HG03139 (cell line): ENCODE data around the gene GFRA1.

Experiments
- ATAC-seq: cut with Tn5 transposase; IDR thresholded peaks from one replicate; pipeline ENCODE4 v1.9.1; 2021; ENCODE audit not compliant: unreplicated experiment

Gene GFRA1, protein sequence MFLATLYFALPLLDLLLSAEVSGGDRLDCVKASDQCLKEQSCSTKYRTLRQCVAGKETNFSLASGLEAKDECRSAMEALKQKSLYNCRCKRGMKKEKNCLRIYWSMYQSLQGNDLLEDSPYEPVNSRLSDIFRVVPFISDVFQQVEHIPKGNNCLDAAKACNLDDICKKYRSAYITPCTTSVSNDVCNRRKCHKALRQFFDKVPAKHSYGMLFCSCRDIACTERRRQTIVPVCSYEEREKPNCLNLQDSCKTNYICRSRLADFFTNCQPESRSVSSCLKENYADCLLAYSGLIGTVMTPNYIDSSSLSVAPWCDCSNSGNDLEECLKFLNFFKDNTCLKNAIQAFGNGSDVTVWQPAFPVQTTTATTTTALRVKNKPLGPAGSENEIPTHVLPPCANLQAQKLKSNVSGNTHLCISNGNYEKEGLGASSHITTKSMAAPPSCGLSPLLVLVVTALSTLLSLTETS

DNA sequence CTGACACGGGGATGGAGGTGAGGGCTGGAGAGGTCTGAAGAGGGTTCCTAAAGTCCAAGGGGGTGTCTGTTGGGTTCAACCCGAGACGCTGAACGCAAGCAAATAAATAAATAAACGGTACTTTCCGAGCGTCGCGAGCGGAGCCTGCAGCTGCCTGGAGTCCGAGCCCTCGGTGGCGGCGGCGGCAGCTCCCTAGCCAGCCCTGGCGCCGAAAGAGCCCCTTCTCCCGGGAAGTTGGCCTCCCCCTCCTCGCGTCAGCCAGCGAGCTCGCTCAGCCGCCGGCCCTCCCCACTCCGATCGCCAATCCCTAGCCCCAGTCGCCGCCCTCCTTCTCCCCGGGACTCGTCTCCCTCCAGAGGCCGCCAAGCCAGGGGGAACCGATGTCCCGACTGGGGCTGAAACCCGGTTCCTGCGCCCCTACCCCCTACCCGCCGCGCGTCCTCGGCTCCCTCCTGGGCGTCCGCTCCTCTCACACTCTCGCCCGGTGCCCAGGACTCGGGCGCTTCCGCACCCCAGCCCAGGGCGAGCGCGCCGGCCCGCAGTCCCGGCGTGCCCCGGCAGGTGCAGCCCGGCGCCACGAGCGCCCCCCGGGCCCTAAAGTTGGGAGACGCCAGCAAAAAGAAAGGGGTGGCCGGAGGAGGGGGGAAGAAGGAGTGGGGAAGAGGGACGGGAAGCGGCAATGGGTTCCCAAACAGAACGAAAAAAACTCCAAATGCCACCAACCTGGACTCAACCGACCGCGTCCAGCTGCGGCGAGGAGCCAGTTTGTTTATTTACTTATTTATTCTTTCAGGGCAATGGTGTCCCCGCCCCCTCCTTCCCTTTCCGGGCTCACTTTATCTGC lies at the start of gene GFRA1:
TSS of gene GFRA1 (minus strand) at position 767 of the 844 bp plus-strand sequence. CDS start 1,177 bp downstream, outside the sequence.
- ATAC-seq, result no peak

DNA sequence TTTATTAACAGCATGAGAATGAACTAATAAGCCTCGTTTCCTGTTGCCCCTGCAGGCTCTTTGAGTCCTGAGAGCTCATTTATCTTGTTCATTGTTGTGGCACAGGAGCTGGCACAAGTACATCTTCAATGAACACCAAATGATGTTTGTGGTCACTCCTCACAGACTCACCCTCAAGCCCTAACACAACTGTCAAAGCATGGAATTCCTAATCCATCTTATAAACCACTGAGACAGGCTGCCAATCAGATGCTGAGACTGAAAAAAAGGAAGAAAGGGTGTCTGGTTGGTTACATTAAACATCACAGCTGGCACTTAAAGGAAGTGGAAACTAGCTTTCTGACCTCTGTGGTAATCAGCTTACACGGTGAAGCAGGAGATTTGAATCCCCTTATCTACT lies 43.5 kb upstream of the GFRA1 start:
- no peak for ATAC-seq

GRCh38 chr10:116312548-116312947 lies 39.5 kb upstream of the GFRA1 start:
- ATAC-seq, result no peak

GRCh38 chr10:116311706-116312490 lies 38.9 kb upstream of the GFRA1 start:
- no peak for ATAC-seq

- no peak for ATAC-seq
These were observed 38.0 kb upstream of the GFRA1 start for GRCh38 chr10:116311016-116311415.

GRCh38 chr10:116307455-116307854 lies 34.4 kb upstream of the GFRA1 start:
- no peak for ATAC-seq

DNA sequence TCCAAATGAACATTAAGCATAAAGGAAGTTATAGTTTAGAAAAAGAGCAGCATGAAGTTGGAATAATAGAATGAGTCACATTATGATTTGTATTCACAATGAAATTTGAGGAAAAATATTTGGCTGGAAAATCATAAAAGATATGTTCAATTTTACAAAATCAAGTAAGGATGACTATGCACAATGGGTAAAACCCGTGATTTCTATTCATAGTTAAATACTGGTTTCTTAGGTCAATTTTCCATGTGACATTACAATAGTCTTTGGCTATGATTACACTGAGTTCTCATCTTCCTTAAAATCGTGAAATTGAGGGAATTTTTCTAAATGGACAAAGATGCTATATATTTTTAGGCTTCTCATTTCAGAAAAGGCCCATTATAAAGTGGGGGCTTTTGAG lies 33.8 kb upstream of the GFRA1 start:
- no peak for ATAC-seq

- ATAC-seq, result no peak
These were observed 31.9 kb upstream of the GFRA1 start for GRCh38 chr10:116304923-116305322.

DNA sequence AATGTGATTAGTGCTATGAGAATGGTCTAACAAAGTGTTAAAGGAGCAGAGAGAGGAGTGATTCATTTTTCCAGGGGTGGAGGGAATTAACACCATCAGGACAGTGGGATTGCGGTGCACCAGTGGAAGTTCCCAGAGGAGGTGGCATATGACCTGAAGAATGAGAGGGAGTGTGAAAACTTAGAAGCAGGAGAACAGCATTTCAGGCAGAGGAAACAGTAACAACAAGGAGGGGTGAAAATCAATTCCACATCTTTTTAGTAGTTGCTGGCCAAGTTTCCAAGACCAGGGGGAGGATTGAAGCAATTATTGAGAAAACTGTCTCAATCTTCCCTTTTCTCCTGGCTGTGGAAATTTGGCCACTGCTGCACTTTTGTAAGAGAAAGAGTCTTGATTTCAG lies 27.5 kb upstream of the GFRA1 start:
- ATAC-seq, result no peak

- ATAC-seq, result no peak
These were observed 25.6 kb upstream of the GFRA1 start for GRCh38 chr10:116298586-116298985.

DNA sequence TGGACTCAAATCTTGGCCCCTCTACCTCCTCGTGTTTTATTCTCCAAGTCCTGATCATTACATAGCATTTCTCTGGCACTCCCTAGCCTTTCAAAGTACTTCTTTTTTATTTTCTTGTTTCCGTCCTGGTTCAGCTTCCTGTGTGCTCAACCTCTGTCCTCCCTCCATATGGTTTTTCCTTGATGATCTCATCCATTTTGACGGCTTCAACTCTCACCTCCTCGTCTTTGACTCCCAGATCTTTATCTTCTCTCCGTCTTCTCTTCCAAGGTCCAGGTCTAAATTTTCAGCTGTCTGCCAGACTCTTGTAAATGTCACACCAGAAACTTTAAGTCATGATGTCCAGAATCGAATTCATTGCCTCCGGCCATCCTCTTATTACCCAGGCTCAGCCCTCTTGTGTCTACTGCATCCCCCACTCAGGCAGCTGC lies 23.3 kb upstream of the GFRA1 start:
- no peak for ATAC-seq

DNA sequence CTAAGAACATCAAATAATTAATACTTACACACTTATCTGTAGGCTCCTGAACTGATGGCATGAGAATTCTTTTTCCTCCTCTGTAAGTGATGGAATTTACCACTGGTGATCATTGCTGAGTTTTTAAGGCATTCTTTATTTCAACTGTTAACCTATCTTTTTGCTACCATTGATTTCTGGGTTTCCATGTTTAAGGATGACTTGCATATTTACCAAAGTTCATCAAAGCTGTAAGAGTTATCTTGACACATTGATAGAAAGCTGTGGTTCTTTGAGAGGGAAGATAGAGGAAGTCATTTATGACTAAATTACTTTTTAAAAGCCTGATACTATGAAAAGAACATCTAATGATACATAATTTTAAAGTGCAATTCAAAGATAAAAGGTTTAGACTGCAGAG lies 19.5 kb upstream of the GFRA1 start:
- ATAC-seq, result no peak

GRCh38 chr10:116289652-116290051 lies 16.6 kb upstream of the GFRA1 start:
- ATAC-seq, result no peak

DNA sequence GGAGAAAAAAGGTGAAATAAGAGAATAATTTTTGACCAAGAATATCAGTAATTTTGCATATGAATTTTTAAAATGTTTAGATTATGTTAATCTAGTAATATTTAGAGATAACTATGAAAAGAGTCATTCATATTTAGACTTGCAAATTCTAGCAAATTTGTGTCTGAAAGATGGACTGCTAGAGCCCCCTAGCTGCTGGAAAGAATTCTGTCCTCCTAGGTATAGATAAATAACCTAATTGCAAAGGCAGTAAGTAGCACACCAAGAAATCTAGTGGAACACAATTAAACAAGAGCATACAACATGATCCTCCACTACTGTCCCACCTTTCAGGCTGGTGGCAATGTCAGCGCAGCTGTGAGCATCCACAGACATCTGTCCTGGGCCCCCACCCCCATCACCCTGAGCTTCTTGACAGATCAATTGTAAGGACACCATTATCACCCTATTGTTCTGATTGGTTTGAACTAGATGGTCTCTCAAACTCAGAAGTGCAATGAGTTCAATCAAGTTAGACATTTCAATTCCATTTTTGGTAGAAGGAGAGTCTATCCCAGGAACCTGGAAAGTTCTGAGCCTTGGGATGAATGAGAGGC lies 15.0 kb upstream of the GFRA1 start:
- no peak for ATAC-seq

GRCh38 chr10:116286626-116287200 lies 13.7 kb upstream of the GFRA1 start:
- no peak for ATAC-seq

DNA sequence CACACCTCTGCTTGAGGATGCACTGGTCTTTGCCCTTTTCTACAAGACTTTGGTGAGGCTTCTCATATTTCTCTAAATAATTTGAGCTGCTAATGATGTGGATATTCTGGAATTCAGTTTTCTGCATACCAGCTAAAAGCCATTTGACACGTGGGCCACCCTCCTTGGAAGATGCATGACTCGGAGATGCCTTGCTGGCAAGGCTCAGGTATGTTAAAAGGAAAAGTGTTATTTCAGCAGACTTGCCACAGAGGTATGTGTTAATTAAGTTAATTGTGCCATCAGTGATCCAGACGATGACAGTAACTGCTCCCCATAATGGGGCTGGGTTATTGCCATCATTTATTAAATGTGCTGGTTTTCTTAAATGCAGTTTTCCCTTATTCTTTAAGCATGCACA lies 8.8 kb upstream of the GFRA1 start:
- ATAC-seq, result no peak

- ATAC-seq, result no peak
These were observed 5.8 kb upstream of the GFRA1 start for GRCh38 chr10:116278846-116279245.

GRCh38 chr10:116276981-116277380 lies 4.0 kb upstream of the GFRA1 start:
- ATAC-seq, result no peak

GRCh38 chr10:116274064-116274904 lies 1.3 kb upstream of the GFRA1 start:
- ATAC-seq, result no peak
